HG02884 (cell line): ENCODE measurements around the gene SLC25A48.

Source experiments
- ATAC-seq: cut with Tn5 transposase; IDR thresholded peaks from one replicate; pipeline ENCODE4 v1.9.1; 2021; ENCODE audit warnings: mild to moderate bottlenecking, moderate library complexity; ENCODE audit not compliant: unreplicated experiment

SLC25A48 gene

GRCh38 chr5:135834639-135835529 is at the start of gene SLC25A48:
SLC25A48 (plus strand) TSS chr5:135834663; CDS start chr5:135834848, 185 bp downstream.
- ATAC-seq: no peak

- no peak for ATAC-seq
These were observed 33.8 kb upstream of the SLC25A48 start for GRCh38 chr5:135800656-135801055.

GRCh38 chr5:135810188-135810943 is 24.1 kb upstream of the SLC25A48 start:
- ATAC-seq: no peak

GRCh38 chr5:135811007-135811406 is 23.5 kb upstream of the SLC25A48 start:
- ATAC-seq: no peak

GRCh38 chr5:135813758-135814157 is 20.7 kb upstream of the SLC25A48 start:
- no peak for ATAC-seq

- no peak for ATAC-seq
These were observed 20.1 kb upstream of the SLC25A48 start for GRCh38 chr5:135814316-135814715.

- ATAC-seq: no peak
These were observed 19.7 kb upstream of the SLC25A48 start for GRCh38 chr5:135814812-135815211.

GRCh38 chr5:135821061-135821801 is 13.2 kb upstream of the SLC25A48 start:
- ATAC-seq: no peak

- ATAC-seq: no peak
These were observed 12.7 kb upstream of the SLC25A48 start for GRCh38 chr5:135821802-135822201.

- no peak for ATAC-seq
These were observed 12.2 kb upstream of the SLC25A48 start for GRCh38 chr5:135822286-135822685.

GRCh38 chr5:135822959-135823358 is 11.5 kb upstream of the SLC25A48 start:
- ATAC-seq: no peak

- no peak for ATAC-seq
These were observed 10.6 kb upstream of the SLC25A48 start for GRCh38 chr5:135823881-135824280.

- ATAC-seq: no peak
These were observed 9.9 kb upstream of the SLC25A48 start for GRCh38 chr5:135824541-135825041.

GRCh38 chr5:135825373-135826220 is 8.9 kb upstream of the SLC25A48 start:
- ATAC-seq: no peak

- no peak for ATAC-seq
These were observed 8.3 kb upstream of the SLC25A48 start for GRCh38 chr5:135826221-135826525.

GRCh38 chr5:135826994-135827671 is 7.3 kb upstream of the SLC25A48 start:
- no peak for ATAC-seq

- no peak for ATAC-seq
These were observed 6.3 kb upstream of the SLC25A48 start for GRCh38 chr5:135827965-135828781.

- no peak for ATAC-seq
These were observed 5.7 kb upstream of the SLC25A48 start for GRCh38 chr5:135828782-135829127.

GRCh38 chr5:135829179-135829578 is 5.3 kb upstream of the SLC25A48 start:
- ATAC-seq: no peak
